Heart left ventricle (tissue), 16 donors: Measurements from ENCODE around the gene NFIC. TPM values are rescaled to one million over a fixed set of nuclear protein-coding genes. Genes with fewer than 3 reads are reported as not detected.

Experiments used
- ATAC-seq, 4 donors: fragments of 200-7000 bp; cut with Tn5 transposase; one replicate each; pipeline ENCODE4 v1.9.1; 2020 to 2022; ENCODE audit warnings: moderate library complexity in 4 of 4, mild to moderate bottlenecking in 3 of 4, moderate number of reproducible peaks in 1 of 4
- DNase-seq, 5 donors: peaks; one replicate each; pipeline ENCODE4 v3.0.0-alpha.2; 2020
- H3K27ac ChIP-seq, 12 donors: fragments of 200-600 bp; sonication (generic) in 4 of 12; one replicate each; pipeline versions ENCODE4 v1.5.0 to v1.8.0; 2016 to 2022; ENCODE audit warnings: mild to moderate bottlenecking in 2 of 12
- H3K27me3 ChIP-seq, 9 donors: fragments of 200-600 bp; sonication (generic) in 2 of 9; one replicate each; pipeline versions ENCODE4 v1.5.1 to v1.8.0; 2016 to 2022; ENCODE audit warnings: mild to moderate bottlenecking in 3 of 9
- H3K36me3 ChIP-seq, 9 donors: fragments of 200-600 bp; sonication (generic) in 2 of 9; one replicate each; pipeline versions ENCODE4 v1.5.0 to v1.8.0; 2018 to 2022; ENCODE audit warnings: mild to moderate bottlenecking in 2 of 9
- H3K4me1 ChIP-seq, 12 donors: fragments of 200-600 bp; sonication (generic) in 4 of 12; one replicate each; pipeline versions ENCODE4 v1.5.0 to v1.8.0; 2016 to 2022; ENCODE audit warnings: mild to moderate bottlenecking in 3 of 12
- H3K4me3 ChIP-seq, 12 donors: fragments of 200-600 bp; sonication (generic) in 4 of 12; one replicate each; pipeline versions ENCODE4 v1.5.0 to v1.8.0; 2017 to 2022; ENCODE audit warnings: mild to moderate bottlenecking in 9 of 12, moderate library complexity in 4 of 12
- H3K9me3 ChIP-seq, 12 donors: fragments of 200-600 bp; sonication (generic) in 4 of 12; one replicate each; pipeline versions ENCODE4 v1.5.0 to v1.8.0; 2016 to 2022; ENCODE audit warnings: mild to moderate bottlenecking in 1 of 12
- POLR2A ChIP-seq, 2 donors: fragments of 450-650 bp; IDR thresholded peaks; one replicate each; pipeline ENCODE4 v1.6.1; 2017; ENCODE audit warnings: antibody characterized with exemption in 2 of 2, mild to moderate bottlenecking in 2 of 2, moderate library complexity in 2 of 2
- WGBS, 4 donors: extraction: QIAGEN DNeasy Blood & Tissue Kit in 2 of 4; methylation state at CpG; one replicate each; pipeline versions ENCODE4 v1.1.5 to v1.1.7; 2013 to 2018; 5-methylcytosine and 5-hydroxymethylcytosine counted together
- intact Hi-C, 10 donors: fragments of 100-400 bp; cut with DNase I; formaldehyde crosslinking; loops; one replicate each; pipeline versions ENCODE4 v1.11.1 to v1.14.2; 2022
- polyA plus RNA-seq, 2 donors: library from polyadenylated mRNA; stranded (reverse); fragments of 200-250 nt; gene quantifications; one replicate each; pipeline ENCODE4 v1.2.3, GENCODE V29; 2013
- total RNA-seq, 9 donors: library from RNA; depleted of rRNA in 2 of 9; stranded (reverse); fragments of >200 nt in 2 of 9; fragmentation: NEBNext Ultra II Directional in 3 of 9; extraction: Animal tissue kit (Norgen Biotek cat#: 25700) in 3 of 9; gene quantifications; one replicate each; pipeline versions ENCODE4 v1.1.0 to v1.2.4, GENCODE V29; 2016 to 2023
- TF ChIP-seq, protein P1 (sequence below), 12 donors: fragments of 200-600 bp; sonication (generic) in 4 of 12; IDR thresholded peaks; one replicate each; pipeline versions ENCODE4 v1.5.0 to v1.8.0; 2018 to 2022; ENCODE audit warnings: antibody characterized with exemption in 12 of 12, mild to moderate bottlenecking in 5 of 12
- donor health status: ischemic (EF 13 %, LVEDD 7.1; RV severe dilation, severe dysfunction).
- donor health status: healthy with polysubstance abuse.
- donor health status: DM: no; HTN: yes; CAD: no.
- donor health status: DM: no; HTN: no; CAD: no.
- donor health status: ischemic (EF 25% LVEDD 6.9; RV normal size, moderate dysfunction).
- donor health status: ischemic (EF 25% LVEDD 5.7; RV mildly dilated, moderate dysfunction).
- donor health status: healthy.
- donor health status: DM: yes; HTN: yes; CAD: no.
- donor health status: ischemic (EF 35%, LVEDD 5.7; RV mildly dilated, moderate dysfunction).
- donor health status: nonischemic (EF 11% LVEDD 7.7; RV severe dilation, severe dysfunction).
- donor health status: DM: yes; HTN: yes; CAD: no.
- donor health status: PGD.
- donor health status: ischemic (EF 29% LVEDD 5.4; RV normal size, mild dysfunction).
- donor health status: nonischemic (EF 23%, LVEDD 6.1; RV moderate dilation, normal function).

The NFIC gene
- total and polyA plus RNA-seq, 11 donors = 107 to 267 (median 159) TPM

DNA sequence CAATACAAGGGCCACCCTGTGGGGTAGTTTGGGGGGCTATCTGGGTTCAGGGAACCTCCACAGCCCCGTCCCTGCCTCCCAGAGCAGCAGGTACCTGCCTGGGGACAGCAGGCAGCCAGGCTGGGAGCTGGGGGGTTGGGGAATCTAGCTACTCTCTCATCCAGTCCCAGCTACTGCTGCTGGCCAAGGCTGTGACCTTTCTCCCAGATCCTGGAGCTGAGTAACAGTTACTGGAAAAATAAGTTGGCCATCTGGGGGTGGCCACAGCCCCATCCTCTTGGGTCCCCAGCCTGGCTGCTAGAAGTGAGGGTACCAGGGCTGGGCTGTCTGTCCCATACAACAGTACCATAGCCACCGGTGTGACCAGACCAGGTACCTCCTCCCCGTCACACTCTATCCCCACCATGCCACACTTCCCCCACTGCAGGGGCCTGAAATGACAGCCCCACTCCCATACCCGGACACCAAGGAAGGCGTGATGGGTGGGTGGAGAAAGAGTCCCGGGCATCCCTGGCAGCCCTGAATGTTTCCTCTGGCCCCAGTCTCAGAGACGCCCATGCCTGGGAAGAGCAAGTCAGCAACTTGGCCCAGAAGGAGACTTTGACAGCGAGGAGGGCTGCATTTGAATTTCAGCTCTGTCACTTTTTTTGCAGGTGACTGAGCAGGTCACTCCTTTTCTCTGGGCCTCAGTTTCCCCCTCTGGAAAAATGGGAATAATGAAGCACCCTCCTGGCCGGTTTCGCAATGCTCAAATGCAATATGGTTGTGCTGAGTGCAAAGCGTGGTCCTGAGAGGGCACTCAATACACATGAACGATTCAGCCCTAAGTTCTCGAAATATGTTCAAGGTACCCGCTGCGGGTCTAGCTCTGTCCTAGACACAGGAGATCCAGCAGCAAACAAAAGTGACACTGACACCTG lies 30.7 kb upstream of the NFIC start:
- intact Hi-C loops = loop anchor here in 3 of 10 donors (2.0 to 5.0 kb wide), 3 partner anchors 25 to 92 kb away; no protein-coding TSS in a partner anchor
- WGBS, 4 donors = 79 to 82% (median 80%) methylated on average over 14 to 15 of the region's 15 CpGs
- Histone ChIP-seq H3K9me3 (no peaks in the 10 kb centered on the region), H3K4me1 (peaks cover 5 to 44% (median 33%) of the 10 kb centered on the region in 12 donors), H3K27me3 (no peaks in the 10 kb centered on the region), H3K4me3 (no peak overlapping the region), H3K36me3 (no peaks in the 10 kb centered on the region), H3K27ac (peak overlapping the region; percentile 84 to 99 (median 92))
- DNase-seq = peak; percentile 43 to 89 (median 71)
- TF ChIP-seq, protein P1, sequence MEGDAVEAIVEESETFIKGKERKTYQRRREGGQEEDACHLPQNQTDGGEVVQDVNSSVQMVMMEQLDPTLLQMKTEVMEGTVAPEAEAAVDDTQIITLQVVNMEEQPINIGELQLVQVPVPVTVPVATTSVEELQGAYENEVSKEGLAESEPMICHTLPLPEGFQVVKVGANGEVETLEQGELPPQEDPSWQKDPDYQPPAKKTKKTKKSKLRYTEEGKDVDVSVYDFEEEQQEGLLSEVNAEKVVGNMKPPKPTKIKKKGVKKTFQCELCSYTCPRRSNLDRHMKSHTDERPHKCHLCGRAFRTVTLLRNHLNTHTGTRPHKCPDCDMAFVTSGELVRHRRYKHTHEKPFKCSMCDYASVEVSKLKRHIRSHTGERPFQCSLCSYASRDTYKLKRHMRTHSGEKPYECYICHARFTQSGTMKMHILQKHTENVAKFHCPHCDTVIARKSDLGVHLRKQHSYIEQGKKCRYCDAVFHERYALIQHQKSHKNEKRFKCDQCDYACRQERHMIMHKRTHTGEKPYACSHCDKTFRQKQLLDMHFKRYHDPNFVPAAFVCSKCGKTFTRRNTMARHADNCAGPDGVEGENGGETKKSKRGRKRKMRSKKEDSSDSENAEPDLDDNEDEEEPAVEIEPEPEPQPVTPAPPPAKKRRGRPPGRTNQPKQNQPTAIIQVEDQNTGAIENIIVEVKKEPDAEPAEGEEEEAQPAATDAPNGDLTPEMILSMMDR (IDR thresholded peaks at IDR 0.05) = no peak
- no peak for TF ChIP-seq POLR2A (IDR thresholded peaks at IDR 0.05)
- ATAC-seq = peak; percentile 43 to 77 (median 64)

DNA sequence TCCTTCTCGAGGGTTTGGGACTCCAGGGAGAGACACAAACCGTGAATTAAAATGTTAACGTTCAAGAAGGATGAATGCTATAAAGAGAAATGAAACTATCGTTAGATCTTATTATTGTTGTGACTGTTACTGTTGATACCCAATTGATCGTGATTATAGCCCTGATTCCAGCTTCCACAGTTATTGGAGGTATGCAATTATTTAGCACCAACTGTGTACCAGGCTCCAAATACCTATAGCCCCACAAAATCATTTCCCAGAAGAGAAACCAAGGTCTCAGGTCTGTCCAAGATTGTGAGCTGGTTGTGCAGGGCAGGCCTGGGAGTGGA lies 30.1 kb upstream of the NFIC start:
- H3K4me3 ChIP-seq = no peak overlapping the region
- no peaks in the 10 kb centered on the region for H3K36me3 ChIP-seq
- H3K9me3 ChIP-seq = no peaks in the 10 kb centered on the region
- DNase-seq (no peak), ATAC-seq (no peak)
- TF ChIP-seq POLR2A (IDR thresholded peaks at IDR 0.05) = no peak
- TF ChIP-seq, protein P1 (IDR thresholded peaks at IDR 0.05) = no peak
- H3K27ac ChIP-seq = peak overlapping the region; percentile 84 to 99 (median 92)
- 46 to 60% (median 55%) methylated on average over 5 of the region's 5 CpGs for WGBS, 4 donors
- peaks cover 5 to 44% (median 33%) of the 10 kb centered on the region in 12 donors for H3K4me1 ChIP-seq
- intact Hi-C loops = loop anchor here in 3 of 10 donors (2.0 to 5.0 kb wide), 3 partner anchors 24 to 91 kb away; no protein-coding TSS in a partner anchor
- H3K27me3 ChIP-seq = no peaks in the 10 kb centered on the region

DNA sequence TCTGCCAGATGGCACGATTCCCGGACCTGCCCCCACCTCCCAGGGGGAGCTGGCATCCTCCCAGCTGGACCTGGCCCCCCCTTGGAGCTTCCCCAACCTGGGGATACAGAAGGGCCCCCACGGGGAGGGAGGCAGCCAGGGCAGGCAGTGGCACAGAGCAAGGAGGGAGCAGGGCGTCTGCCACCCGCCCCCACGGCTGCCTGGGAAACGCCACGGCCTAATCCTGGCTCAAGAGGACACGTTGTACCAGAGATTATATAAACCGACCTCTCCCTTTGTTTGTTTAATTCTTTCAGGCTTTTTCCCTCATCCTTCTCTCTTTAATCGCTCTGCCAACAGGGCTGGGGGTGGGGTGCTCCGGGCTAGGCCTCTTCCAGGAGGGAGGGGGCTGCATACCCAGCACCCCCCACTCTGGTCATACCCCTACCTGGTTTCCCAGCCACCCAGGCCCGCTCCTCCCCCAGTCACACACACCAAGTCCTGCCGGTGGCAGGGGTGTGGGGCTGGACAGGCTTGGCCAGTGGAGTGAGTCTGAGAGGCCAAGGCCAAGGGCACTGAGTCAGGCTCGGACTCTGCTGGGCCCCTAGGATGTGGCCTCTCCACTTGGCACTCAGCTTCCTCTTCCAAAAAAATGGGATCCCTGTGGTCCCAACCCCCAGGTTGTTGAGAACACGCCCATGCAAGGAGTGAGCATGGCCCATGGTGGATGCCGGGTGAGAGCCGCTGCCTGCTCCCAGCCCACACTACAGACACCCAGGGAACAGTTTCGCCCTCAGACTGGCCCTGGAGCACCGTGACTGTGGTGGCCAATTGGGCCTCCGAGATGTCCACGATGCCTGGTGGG lies 29.5 kb upstream of the NFIC start:
- Histone ChIP-seq H3K4me1 (peaks cover 5 to 44% (median 33%) of the 10 kb centered on the region in 12 donors), H3K27me3 (no peaks in the 10 kb centered on the region), H3K36me3 (no peaks in the 10 kb centered on the region), H3K27ac (peak overlapping the region; percentile 84 to 99 (median 92)), H3K4me3 (no peak overlapping the region), H3K9me3 (no peaks in the 10 kb centered on the region)
- 21 to 39% (median 33%) methylated on average over 11 to 22 of the region's 22 CpGs for WGBS, 4 donors
- peak; percentile 85 to 96 (median 89) for DNase-seq
- no peak for TF ChIP-seq POLR2A (IDR thresholded peaks at IDR 0.05)
- TF ChIP-seq, protein P1 (IDR thresholded peaks at IDR 0.05) = no peak
- ATAC-seq = peak; percentile 91 to 96 (median 95)
- intact Hi-C loops = loop anchor here in 3 of 10 donors (2.0 to 5.0 kb wide), 3 partner anchors 24 to 90 kb away; no protein-coding TSS in a partner anchor
